CD4-positive, alpha-beta T cell (primary cell): Measurements from ENCODE around the gene KDM2A. TPM values are rescaled to one million over a fixed set of nuclear protein-coding genes. Genes with fewer than 3 reads are reported as not detected.

Source experiments
- ATAC-seq: fragments of 200-7000 bp; cut with Tn5 transposase; one replicate; pipeline ENCODE4 v1.10.0; 2022; ENCODE audit warnings: mild to moderate bottlenecking; ENCODE audit not compliant: poor library complexity
- CTCF ChIA-PET: fragments of 350-600 bp; sonication (Branson Sonifier 250); formaldehyde crosslinking; loops from one replicate; lab custom pipeline; 2021; ENCODE audit warnings: antibody characterized with exemption, inconsistent platforms; lab: Charles Lee
- POLR2A ChIA-PET: fragments of 350-600 bp; sonication (Branson Sonifier 250); formaldehyde crosslinking; loops from one replicate; lab custom pipeline; 2021; ENCODE audit warnings: antibody characterized with exemption, inconsistent platforms; lab: Charles Lee
- DNase-seq, 14 experiments: peaks; one replicate each; pipeline ENCODE4 v3.0.0-alpha.2; 2013 to 2020; ENCODE audit warnings: mixed read lengths in 2 of 14
- H3K27ac ChIP-seq, 2 donors: one replicate each; pipeline versions ENCODE4 v1.5.1 to v1.7.0; 2013; ENCODE audit warnings: low read length in 2 of 2, low read depth in 1 of 2, mild to moderate bottlenecking in 1 of 2
- H3K27me3 ChIP-seq, 2 experiments: 1 replicate in 1 of 2; 2 replicates in 1 of 2; pipeline versions ENCODE4 v1.6.1 to v1.7.0; 2013; ENCODE audit warnings: low read length in 2 of 2, control low read depth in 1 of 2, mild to moderate bottlenecking in 1 of 2, moderate library complexity in 1 of 2; ENCODE audit not compliant: insufficient read depth in 2 of 2, control insufficient read depth in 1 of 2
- H3K36me3 ChIP-seq: one replicate; pipeline ENCODE4 v1.6.1; 2013; ENCODE audit warnings: low read length, control low read depth; ENCODE audit not compliant: insufficient read depth
- H3K4me1 ChIP-seq: one replicate; pipeline ENCODE4 v1.6.1; 2013; ENCODE audit warnings: low read length, control low read depth; ENCODE audit not compliant: insufficient read depth
- H3K4me3 ChIP-seq: one replicate; pipeline ENCODE4 v1.5.1; 2013; ENCODE audit warnings: mild to moderate bottlenecking, low read length, moderate library complexity
- H3K9me3 ChIP-seq, 2 experiments: 1 replicate in 1 of 2; 2 replicates in 1 of 2; pipeline versions ENCODE4 v1.6.1 to v1.7.0; 2013; ENCODE audit warnings: low read length in 2 of 2, mild to moderate bottlenecking in 2 of 2, control low read depth in 1 of 2, moderate library complexity in 1 of 2; ENCODE audit not compliant: control insufficient read depth in 1 of 2, insufficient read depth in 1 of 2
- H3K27ac Mint-ChIP-seq: one replicate; pipeline ENCODE4 v1.8.0; 2020; ENCODE audit warnings: mixed read lengths
- H3K27me3 Mint-ChIP-seq: one replicate; pipeline ENCODE4 v1.8.0; 2021; ENCODE audit warnings: mixed read lengths
- H3K36me3 Mint-ChIP-seq: one replicate; pipeline ENCODE4 v1.8.0; 2021; ENCODE audit warnings: low read depth, mixed read lengths
- H3K4me1 Mint-ChIP-seq: one replicate; pipeline ENCODE4 v1.8.0; 2021; ENCODE audit warnings: low read depth, mixed read lengths
- H3K4me3 Mint-ChIP-seq: one replicate; pipeline ENCODE4 v1.8.0; 2020; ENCODE audit warnings: mild to moderate bottlenecking, mixed read lengths
- H3K9me3 Mint-ChIP-seq: one replicate; pipeline ENCODE4 v1.8.0; 2020; ENCODE audit warnings: mixed read lengths
- intact Hi-C, 2 experiments: fragments of 100-400 bp; cut with DNase I in 1 of 2; cut with micrococcal nuclease in 1 of 2; formaldehyde crosslinking; loops; one replicate each; pipeline versions ENCODE4 v1.15.1 to v1.9.0; 2023 to 2025; cut with DNase I, micrococcal nuclease
- total RNA-seq, 174 experiments: library from RNA in 2 of 174; stranded (reverse) in 2 of 174; gene quantifications; one replicate each; pipeline ENCODE4 v1.2.3 and lab custom pipeline; 2021 to 2026
- TF ChIP-seq, protein P1 (sequence below): fragments of 200-600 bp; IDR thresholded peaks from one replicate; pipeline ENCODE4 v1.8.0; 2022; ENCODE audit warnings: antibody characterized with exemption, mild to moderate bottlenecking

Gene KDM2A
- total RNA-seq, 2 experiments from 2014 or later: 410 to 412 TPM

DNA sequence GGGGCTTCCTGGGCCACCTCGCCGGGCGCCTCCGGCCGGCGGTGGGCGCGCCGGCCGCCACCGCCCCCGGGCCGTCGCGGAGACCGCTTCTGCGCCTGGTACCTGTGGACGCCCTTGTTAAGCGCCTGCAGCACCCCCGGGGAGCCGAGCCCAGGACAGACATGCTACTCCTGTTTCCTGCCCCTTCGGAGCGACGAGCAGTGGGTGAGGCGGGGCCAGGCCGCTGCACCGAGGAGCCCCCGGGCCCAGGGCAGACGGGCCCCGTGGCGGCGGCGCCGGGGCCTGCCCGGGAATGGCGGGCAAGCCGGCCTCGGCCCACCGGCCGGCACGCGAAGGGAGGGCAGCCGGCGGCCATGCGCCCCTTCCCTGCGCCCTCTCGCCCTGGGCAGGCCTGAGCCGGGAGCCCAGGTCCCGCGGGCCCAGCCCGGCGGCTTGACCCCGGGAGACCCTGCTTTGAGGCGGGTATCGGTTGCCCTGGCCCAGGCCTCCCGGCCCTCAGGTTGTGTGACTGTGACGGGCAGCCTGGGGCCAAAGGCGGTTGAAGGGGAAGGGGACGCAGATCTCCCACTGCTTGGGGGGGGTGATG lies 789 bp upstream of the KDM2A start:
- Histone ChIP-seq H3K36me3 (peaks cover 8% of the 10 kb centered on the region), H3K4me1 (peaks cover 20% of the 10 kb centered on the region), H3K9me3 (no peaks in the 10 kb centered on the region), H3K27me3 (no peaks in the 10 kb centered on the region), H3K4me3 (peak overlapping the region; percentile 55), H3K27ac (peak overlapping the region; percentile 64 to 78)
- Mint-ChIP-seq H3K9me3 (no peaks in the 10 kb centered on the region), H3K27ac (peak overlapping the region; percentile 91), H3K4me3 (peak overlapping the region; percentile 94), H3K4me1 (peaks cover 37% of the 10 kb centered on the region), H3K27me3 (no peaks in the 10 kb centered on the region), H3K36me3 (peaks cover 33% of the 10 kb centered on the region)
- POLR2A ChIA-PET: interaction anchor here (0.8 to 3.7 kb wide), 15 partner anchors 9 to 480 kb away, joined by 3 to 48 read pairs (median 5); partner anchors contain the start of genes POLD4 and RBM4
- TF ChIP-seq, protein P1, sequence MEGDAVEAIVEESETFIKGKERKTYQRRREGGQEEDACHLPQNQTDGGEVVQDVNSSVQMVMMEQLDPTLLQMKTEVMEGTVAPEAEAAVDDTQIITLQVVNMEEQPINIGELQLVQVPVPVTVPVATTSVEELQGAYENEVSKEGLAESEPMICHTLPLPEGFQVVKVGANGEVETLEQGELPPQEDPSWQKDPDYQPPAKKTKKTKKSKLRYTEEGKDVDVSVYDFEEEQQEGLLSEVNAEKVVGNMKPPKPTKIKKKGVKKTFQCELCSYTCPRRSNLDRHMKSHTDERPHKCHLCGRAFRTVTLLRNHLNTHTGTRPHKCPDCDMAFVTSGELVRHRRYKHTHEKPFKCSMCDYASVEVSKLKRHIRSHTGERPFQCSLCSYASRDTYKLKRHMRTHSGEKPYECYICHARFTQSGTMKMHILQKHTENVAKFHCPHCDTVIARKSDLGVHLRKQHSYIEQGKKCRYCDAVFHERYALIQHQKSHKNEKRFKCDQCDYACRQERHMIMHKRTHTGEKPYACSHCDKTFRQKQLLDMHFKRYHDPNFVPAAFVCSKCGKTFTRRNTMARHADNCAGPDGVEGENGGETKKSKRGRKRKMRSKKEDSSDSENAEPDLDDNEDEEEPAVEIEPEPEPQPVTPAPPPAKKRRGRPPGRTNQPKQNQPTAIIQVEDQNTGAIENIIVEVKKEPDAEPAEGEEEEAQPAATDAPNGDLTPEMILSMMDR: no peak
- intact Hi-C loops: loop anchor here in 1 of 2 experiments (5.0 to 10.0 kb wide), 4 partner anchors 36 to 687 kb away; partner anchors contain the start of gene PC
- CTCF ChIA-PET: interaction anchor here (1.0 to 1.6 kb wide), 5 partner anchors 23 to 679 kb away, joined by 3 to 6 read pairs (median 3); partner anchors contain the start of gene MRPL11
- ATAC-seq (peak; percentile 16), DNase-seq (peak; percentile 31 to 80 (median 53))

DNA sequence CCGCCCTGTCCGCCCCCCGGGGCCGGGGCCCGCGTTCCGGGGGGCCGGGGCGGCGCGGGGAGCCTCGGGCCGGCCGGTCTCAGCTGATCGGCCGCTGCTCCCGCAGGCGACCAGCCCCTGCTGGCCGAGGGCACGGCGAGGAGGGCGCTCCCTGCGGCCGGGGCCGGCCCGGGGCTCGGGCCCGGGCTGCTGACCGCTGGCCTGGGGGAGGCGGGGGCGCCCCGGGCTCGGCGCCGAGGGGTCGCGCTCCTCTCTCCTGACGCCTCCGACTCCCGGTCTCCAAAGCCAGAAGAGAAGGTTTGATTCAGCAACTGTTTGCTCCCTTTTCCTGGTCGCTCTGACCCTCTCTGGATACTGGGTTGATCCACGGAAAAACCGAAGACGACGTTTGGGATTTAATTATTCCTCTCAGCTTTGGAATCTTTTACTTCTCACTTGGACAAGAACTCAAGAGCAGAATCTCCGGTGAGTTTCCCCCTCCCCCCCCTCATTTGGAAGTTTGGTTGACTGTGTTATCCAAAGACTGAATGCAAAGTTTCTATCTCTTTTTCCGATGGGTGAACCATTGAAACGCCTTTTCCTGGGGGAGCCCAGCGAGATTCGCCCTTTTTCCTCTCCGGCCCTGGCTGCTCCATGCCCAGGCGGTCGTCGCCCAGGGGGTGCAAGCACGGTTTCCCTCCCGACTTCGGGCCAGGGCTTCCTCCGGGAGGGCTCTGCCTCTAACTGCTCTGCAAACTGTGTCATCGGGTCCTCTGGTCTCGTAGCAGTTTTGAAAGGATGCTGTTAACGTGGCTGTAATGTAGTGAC lies 725 bp downstream of the KDM2A start:
- peak overlapping the region; percentile 94 for H3K4me3 ChIP-seq
- no peaks in the 10 kb centered on the region for H3K9me3 ChIP-seq
- Mint-ChIP-seq H3K4me3 (peak overlapping the region; percentile 92), H3K27ac (peak overlapping the region; percentile 91), H3K36me3 (peaks cover 37% of the 10 kb centered on the region), H3K27me3 (no peaks in the 10 kb centered on the region), H3K4me1 (peaks cover 35% of the 10 kb centered on the region), H3K9me3 (no peaks in the 10 kb centered on the region)
- no peak for ATAC-seq
- H3K4me1 ChIP-seq: peaks cover 17% of the 10 kb centered on the region
- ChIA-PET CTCF (interaction anchor here (0.6 to 1.4 kb wide), 6 partner anchors 38 to 442 kb away, joined by 3 to 6 read pairs (median 3); partner anchors contain the start of gene RBM4B), POLR2A (interaction anchor here (0.6 to 3.7 kb wide), 20 partner anchors 8 to 1623 kb away, joined by 3 to 48 read pairs (median 5); partner anchors contain the start of genes POLD4, PTPRCAP and RBM4)
- DNase-seq: peak in 11 of 14 experiments; percentile 6 to 51 (median 17)
- H3K27me3 ChIP-seq: no peaks in the 10 kb centered on the region
- TF ChIP-seq, protein P1: no peak
- intact Hi-C loops: loop anchor here (5.0 to 10.0 kb wide), 6 partner anchors 37 to 685 kb away; partner anchors contain the start of gene PC (in 1 of the 2)
- H3K36me3 ChIP-seq: peaks cover 17% of the 10 kb centered on the region
- H3K27ac ChIP-seq: peak overlapping the region; percentile 42 to 69

DNA sequence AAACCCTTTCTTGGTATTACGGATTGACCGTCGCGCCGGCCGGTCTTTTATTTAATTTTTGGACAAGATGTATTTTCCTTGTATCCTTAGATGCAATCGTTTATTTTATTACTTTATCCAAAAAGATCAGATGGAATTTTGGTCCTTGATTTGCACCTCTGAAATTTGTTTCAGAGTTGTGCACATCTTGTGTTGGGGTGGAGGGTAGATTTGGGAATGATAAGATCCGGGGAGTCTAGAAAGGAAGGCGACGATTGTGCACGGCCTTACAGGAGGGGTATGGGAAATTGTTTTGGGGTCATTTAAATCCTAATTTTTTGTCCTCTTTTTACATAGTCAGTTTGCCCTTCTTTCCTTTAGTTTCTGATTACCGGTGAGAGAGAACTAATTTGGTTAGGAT lies 1.4 kb downstream of the KDM2A start:
- ATAC-seq (no peak), DNase-seq (no peak)
- Mint-ChIP-seq H3K9me3 (no peaks in the 10 kb centered on the region), H3K27me3 (no peaks in the 10 kb centered on the region), H3K4me1 (peaks cover 35% of the 10 kb centered on the region), H3K4me3 (peak overlapping the region; percentile 92), H3K27ac (peak overlapping the region; percentile 88), H3K36me3 (peaks cover 41% of the 10 kb centered on the region)
- H3K27ac ChIP-seq: peak overlapping the region; percentile 10 to 42
- peak overlapping the region; percentile 94 for H3K4me3 ChIP-seq
- H3K27me3 ChIP-seq: no peaks in the 10 kb centered on the region
- CTCF ChIA-PET: interaction anchor here (0.7 kb wide), 1 partner anchor 262 kb away, joined by 3 read pairs; no protein-coding TSS in a partner anchor
- intact Hi-C loops: loop anchor here (5.0 kb wide), 3 partner anchors 38 to 47 kb away; no protein-coding TSS in a partner anchor
- TF ChIP-seq, protein P1: no peak
- peaks cover 19% of the 10 kb centered on the region for H3K36me3 ChIP-seq
- H3K4me1 ChIP-seq: peaks cover 20% of the 10 kb centered on the region
- no peaks in the 10 kb centered on the region for H3K9me3 ChIP-seq
- POLR2A ChIA-PET: interaction anchor here (0.6 kb wide), 1 partner anchor 182 kb away, joined by 3 read pairs; no protein-coding TSS in a partner anchor
